ENCODE data around the gene POLR3G. TPM values are rescaled to one million over a fixed set of nuclear protein-coding genes. Genes with fewer than 3 reads are reported as not detected.
A peak's percentile ranks its signal among the peaks of the same experiment; 100 is the strongest.

POLR3G gene
- total and polyA plus RNA-seq, 2 of the 13 experiments (the other 11 are each of a cell fraction or from before 2014, with no cell fraction given) = 1.2 to 7.3 TPM

- TF ChIP-seq IKZF5 (CRISPR knock-in tag; IDR thresholded peaks at IDR 0.05) (peak; percentile 76), MTF2 (CRISPR knock-in tag; IDR thresholded peaks at IDR 0.05; ENCODE audit: borderline replicate concordance) (peak; percentile 89), ZNF747 (CRISPR knock-in tag; IDR thresholded peaks at IDR 0.05; ENCODE audit: borderline replicate concordance) (peak; percentile 36; the same call in 1 of the 2 replicates), ZNF672 (CRISPR knock-in tag; IDR thresholded peaks at IDR 0.05) (peak; percentile 32; the same call in 1 of the 2 replicates), LCORL (IDR thresholded peaks at IDR 0.05) (peak; percentile 79), LCORL (CRISPR knock-in tag; IDR thresholded peaks at IDR 0.05) (peak; percentile 93), HCFC1 (IDR thresholded peaks at IDR 0.05; ENCODE audit: low read depth, low read length) (no peak), FOXC1 (CRISPR knock-in tag; IDR thresholded peaks at IDR 0.05; ENCODE audit: borderline replicate concordance) (peak; percentile 82; the same call in 1 of the 2 replicates), ZNF451 (CRISPR knock-in tag; IDR thresholded peaks at IDR 0.05) (no peak), SIX1 (CRISPR knock-in tag; IDR thresholded peaks at IDR 0.05; ENCODE audit: borderline replicate concordance) (no peak), ZFX (CRISPR knock-in tag; IDR thresholded peaks at IDR 0.05; ENCODE audit: low read depth) (peak; percentile 95), ZIK1 (CRISPR knock-in tag; IDR thresholded peaks at IDR 0.05; ENCODE audit: borderline replicate concordance, low read depth) (peak; percentile 78; the same call in 1 of the 2 replicates), ZNF235 (CRISPR knock-in tag; IDR thresholded peaks at IDR 0.05; ENCODE audit: borderline replicate concordance) (0 out of 2 replicates have a peak, but pooled peaks have one; percentile 33), RORA (CRISPR knock-in tag; IDR thresholded peaks at IDR 0.05) (no peak), ZKSCAN1 (IDR thresholded peaks at IDR 0.05; ENCODE audit: low read length) (0 out of 2 replicates have a peak, but pooled peaks have one; percentile 16), GATAD1 (CRISPR knock-in tag; IDR thresholded peaks at IDR 0.05) (peak; percentile 84), ZNF687 (CRISPR knock-in tag; IDR thresholded peaks at IDR 0.05) (peak; percentile 93), ZHX1 (CRISPR knock-in tag; IDR thresholded peaks at IDR 0.05; ENCODE audit: low read depth) (peak; percentile 71; the same call in 1 of the 2 replicates), PITX1 (CRISPR knock-in tag; IDR thresholded peaks at IDR 0.05) (peak; percentile 71), NCOA1 (CRISPR knock-in tag; IDR thresholded peaks at IDR 0.05) (no peak), DRAP1 (CRISPR knock-in tag; IDR thresholded peaks at IDR 0.05) (peak; percentile 73), ELF3 (CRISPR knock-in tag; IDR thresholded peaks at IDR 0.05) (peak; percentile 77)
Observed at GRCh38 chr5:90529194-90529938, 54.7 kb downstream of the POLR3G start, which contains the start of gene LYSMD3 (continued).

Measured in HepG2 (cell line).